Stimulated activated CD4-positive, alpha-beta T cell treated with anti-CD3 and anti-CD28 coated beads, Interleukin-2, amount 100 ng/mL, for 24 hours (primary cell): ENCODE measurements around the gene SMIM41.
A peak's percentile ranks its signal among the peaks of the same experiment; 100 is the strongest.

Experiments
- DNase-seq, 2 donors: peaks; one replicate each; pipeline ENCODE4 v3.0.0-alpha.2; 2020

Gene SMIM41

DNA sequence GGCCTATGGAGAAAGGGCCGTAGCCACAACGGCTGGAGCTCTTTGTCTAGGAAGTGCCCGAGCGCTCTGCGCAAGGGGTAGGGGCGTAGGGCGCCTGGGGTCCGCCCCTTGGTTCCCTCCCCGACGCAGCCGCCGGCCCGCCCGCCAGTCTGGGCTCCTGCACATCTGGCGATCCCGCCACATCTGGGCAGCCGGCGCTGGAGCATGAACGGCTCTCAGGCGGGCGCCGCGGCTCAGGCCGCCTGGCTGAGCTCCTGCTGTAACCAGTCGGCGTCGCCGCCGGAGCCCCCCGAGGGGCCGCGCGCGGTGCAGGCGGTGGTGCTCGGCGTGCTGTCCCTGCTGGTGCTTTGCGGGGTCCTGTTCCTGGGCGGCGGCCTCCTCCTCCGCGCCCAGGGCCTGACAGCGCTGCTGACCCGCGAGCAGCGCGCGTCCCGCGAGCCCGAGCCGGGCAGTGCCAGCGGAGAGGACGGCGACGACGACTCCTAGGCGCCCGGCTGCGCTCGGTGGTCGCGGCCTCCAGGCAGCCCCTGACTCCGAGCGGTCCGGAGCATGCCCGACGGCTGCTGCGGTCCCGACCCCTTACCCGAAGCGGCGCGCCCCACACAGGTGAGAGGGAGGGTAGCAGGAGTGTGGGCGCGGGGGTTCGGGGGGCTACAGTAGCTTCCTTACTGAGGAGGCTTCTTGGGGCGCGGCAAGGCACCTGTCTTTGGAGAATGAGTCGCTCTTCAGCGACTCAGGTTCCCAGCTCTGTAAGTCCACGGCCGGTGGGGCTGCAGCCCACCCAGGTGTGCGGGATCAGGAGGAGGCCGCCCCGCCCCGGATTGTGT is at the start of gene SMIM41:
Gene SMIM41 (plus strand): TSS at position 129 of the 827 bp plus-strand sequence. CDS start 76 bp downstream, at position 205.
- no peak for DNase-seq

DNA sequence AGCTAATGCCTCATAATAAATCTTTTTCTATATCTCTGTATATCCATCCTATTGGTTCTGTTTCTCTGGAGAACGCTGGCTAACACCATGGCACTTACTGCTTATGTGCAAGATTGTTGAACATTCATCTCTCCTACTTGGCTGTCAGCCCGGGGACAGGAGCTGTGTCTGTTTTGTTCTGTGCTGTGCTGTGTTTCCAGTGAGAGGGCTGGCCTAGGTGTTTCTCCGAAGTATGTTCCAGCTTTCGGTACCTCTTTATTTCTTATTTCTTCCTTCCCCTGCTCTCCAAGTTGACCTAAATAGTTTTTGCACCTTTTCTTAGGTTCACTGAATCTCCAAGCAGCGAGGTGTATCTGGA is 47.1 kb upstream of the SMIM41 start:
- DNase-seq, result no peak

DNA sequence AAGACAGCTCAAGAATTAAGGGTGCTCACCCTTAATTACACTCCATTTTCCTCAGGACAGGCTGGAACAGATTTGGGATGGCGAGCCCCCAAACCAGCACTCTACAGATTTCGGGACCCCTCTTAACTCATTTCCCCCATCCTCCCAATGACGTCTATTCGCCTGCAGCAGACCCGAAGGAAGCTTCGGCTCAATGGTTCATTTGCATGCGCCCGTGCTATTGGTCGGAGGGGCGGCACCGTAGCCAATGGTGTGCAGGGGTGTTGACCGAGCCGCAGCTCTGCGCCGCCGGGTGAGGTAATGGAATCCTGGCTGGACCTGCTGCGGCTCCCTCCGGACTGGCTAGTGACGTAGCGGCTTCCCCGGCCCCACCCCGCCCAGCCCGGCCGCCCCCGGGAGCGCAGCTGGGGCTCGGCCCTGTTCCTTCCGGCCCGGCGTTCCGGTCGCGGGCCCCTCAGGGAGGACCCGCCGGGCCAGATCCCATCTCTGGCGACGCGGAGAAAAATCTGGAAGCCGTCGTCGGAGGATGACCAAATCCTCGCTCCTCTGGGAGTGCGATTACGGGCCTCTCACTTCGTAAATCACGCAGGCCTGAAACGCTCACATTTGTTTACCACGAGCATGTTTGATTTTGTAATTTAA is 46.6 kb upstream of the SMIM41 start:
- peak; percentile 88 to 91 for DNase-seq

DNA sequence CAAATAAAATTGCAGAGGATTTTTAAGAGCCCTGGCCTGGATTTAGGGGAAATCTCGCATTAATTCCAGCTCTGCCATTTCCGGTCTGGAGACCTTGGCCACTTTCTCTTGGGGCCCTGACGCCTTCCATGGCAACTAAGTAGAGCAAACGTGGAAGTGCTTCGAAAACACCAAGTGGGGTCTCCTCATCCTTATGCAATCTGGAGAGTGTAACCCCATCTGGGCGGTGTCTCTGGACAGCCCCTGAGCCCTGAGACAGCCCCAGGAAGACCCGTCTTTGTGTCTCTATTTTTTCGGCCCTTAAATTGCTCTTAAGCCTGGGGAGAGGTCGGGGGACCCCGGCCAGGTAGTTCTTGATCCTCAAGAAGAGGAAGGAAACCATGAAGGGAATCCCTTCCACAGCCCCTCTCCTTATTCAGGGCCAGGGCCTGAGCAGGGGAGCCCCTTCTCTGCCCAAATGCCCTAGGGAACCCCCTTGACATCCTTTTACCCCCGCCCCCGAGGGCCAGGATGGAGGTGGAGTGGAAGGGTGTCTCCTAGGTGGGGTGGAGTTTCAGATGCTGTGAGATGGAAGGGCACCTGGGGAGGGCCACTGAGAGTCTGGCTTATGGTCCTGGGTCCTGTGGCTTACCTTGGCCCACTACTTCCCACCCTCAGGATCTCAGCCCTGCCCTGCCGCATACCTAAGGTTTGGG is 45.9 kb upstream of the SMIM41 start:
- no peak for DNase-seq

DNA sequence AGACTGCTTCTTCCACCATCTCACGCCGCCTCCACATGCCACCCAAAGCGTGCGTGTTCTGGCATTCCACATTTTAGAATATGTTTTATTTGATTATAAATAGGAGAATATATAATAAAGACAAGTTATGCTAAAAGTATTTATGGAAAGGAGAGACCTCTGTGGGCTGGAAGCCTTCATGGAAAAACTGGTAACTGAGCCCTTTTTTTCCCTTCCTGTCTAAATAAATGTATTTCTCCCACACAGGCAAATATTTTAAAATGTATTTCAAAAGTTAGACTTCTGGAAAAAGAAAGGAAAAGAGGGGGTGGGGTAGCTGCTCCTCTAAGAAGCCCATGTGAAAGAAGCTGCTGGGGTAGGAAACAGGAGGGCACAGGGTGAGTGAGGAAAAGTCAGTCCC is 44.3 kb upstream of the SMIM41 start:
- DNase-seq, result no peak

DNA sequence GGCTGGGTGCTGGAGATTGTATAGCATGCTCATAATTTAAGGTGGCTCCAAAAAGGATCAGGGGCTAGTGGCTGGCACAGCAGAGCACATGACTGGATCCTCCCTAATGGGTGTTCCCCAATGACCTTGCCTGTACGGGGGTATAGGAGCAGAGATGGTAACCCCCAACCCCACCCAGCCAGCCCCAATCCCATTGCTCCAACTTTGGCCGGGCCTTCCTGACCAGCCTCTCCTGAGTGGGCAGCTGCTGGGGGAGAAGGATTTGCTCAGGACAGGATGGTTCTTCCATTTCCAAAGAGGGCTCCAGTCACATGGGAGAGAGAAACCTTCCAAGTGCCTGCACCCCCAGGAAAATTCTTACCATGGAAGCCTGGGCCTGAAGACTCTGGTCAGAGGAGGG is 43.6 kb upstream of the SMIM41 start:
- DNase-seq, result no peak

DNA sequence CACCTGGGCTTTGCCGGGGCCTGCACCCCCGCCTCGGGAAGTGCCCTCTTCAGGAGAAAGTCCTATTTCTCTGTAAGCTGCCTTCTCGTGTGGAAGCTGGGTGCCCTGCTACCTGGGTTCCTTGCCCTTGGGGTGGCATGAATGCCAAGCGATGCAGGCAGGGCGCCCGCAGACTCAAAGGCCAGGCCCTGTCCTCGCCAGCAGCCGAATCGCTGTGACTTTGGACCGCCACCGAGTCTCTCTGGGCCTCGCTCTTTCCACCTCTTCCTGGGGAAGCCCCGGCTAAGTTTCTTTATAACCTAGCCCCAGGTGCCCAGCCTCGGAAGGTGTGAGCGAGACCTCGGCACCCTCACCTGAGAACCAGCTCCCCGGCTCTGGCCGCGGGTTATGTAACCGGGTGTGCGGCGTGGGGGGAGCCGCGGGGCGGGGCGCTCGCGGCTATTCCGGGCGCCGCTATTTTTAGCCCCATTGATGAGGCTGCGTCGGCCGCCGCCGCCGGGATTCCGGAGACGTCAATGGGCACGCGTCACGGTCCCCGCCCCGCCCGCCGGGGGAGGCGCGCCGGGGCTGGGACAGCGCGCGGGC is 42.8 kb upstream of the SMIM41 start:
- peak; percentile 76 to 83 for DNase-seq

DNA sequence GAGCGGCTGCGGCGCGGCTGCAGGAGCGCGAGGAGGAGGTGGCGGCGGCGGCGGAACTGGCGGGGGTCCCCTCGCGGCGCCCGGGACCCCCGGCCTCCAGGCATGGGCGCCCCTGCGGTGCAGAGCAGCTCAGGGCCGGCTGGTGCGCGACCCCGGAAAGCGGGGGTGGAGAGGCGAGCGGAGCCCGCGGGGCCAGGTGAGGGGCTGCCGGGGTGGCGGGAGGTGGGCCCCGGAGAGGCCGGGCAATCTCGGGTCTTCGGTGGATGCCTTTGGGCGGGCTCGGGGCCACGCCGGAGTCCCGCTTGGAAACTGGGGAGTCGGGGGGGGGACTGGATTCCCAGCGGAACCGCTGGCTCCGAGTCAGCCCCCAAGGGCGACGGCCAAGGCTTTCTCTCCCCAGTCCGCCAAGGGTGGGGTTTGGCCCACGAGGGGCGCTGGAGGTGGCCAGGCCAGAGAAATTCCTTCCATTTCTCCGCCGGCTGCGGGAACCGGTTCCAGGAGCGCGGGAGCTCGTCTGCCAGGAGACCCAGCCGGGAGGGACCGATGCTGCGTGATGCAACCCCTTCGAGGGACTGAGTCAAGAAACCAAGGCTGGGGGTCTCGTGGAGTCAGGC is 42.1 kb upstream of the SMIM41 start:
- DNase-seq, result peak in 1 of 2 donors; percentile 31

DNA sequence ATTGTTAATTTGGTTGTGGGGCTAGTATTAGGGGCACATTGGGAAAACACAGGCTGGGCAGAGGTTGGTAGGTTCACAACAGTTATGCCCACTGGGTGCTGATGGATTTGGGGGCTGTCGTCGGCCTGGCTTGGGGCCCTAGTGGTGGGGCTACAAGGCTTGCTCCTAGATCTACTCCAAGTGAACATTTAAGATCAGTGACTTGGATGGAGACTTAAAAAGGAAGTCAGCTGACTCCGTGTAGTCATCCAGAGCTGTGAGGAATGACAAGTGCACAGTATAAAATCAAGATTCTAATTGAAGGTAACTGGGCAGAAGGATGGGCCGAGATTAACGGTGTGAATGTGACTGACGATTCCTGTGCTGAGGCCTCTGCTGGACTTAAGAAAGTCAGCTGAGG is 41.1 kb upstream of the SMIM41 start:
- DNase-seq, result no peak

DNA sequence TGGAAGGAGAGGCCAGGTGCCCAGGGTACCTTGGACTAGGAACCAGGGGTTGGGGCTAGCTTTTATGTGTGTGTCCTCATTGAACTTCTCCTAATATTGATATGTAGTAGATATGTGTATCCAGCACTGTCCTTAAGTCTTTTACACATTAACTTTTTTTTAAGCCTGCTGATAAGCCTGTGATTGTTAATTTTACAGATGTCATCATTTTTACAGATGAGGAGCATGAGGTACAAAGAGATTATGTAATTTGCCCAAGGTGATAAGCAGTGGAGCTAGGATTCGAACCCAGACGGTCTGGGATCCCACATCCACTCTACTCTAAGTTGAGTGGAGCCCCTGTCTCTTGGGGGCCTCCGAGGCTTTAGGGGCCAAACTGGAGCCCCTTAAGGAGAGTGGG is 38.5 kb upstream of the SMIM41 start:
- DNase-seq, result no peak

DNA sequence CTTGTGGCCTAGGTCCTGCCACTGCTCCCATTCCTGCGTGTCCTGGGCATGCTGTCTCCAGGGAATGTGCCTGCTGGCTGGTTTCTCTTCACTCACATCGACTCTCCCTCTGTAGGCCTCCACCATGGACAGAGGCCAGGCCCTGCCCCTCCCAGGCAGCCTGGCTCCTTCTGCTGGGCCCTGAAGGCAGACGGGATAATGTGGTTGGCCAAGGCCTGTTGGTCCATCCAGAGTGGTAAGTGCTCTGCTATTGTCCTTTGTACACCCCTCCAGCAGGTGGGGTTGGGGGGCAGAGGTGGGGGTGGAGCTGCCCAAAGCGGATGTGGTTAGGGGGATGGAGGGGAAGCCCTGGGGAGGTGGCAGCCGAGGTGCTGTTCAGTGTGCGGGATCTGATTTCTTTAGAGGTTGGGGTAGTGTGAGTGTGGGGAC is 37.8 kb upstream of the SMIM41 start:
- DNase-seq, result no peak

DNA sequence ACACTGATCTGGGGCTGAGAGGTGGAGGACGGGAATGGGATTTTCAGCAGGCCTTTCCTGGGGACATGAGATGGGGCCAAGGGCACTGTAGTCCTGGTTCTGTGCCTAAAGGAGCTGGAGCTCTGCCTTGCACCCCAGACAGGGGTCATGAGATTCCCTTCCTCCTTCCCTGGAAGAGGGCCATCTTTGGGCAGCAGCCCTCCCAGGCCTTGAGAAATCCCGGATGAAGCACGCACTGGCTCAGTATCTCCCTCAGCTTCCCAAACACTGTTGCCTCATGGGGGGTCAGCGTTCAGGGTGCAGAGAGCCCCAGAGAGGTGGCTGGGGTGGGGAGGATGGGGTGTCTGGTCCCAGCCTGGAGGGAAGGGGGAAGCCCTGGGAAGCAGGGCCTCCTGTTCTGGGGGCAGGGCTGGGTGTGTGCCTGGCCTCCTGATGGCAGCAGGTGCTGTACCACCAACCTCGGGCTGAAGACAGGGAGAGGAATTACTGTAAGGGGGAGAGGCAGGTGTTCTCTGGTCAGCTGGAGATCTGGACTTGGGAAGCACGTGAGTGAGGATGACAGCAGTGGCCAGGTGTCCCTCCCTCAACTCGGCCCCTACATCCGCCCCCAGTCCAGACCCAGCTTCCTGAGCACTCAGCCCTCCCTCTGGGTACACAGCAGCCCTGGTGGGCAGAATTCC is 36.7 kb upstream of the SMIM41 start:
- DNase-seq, result no peak

DNA sequence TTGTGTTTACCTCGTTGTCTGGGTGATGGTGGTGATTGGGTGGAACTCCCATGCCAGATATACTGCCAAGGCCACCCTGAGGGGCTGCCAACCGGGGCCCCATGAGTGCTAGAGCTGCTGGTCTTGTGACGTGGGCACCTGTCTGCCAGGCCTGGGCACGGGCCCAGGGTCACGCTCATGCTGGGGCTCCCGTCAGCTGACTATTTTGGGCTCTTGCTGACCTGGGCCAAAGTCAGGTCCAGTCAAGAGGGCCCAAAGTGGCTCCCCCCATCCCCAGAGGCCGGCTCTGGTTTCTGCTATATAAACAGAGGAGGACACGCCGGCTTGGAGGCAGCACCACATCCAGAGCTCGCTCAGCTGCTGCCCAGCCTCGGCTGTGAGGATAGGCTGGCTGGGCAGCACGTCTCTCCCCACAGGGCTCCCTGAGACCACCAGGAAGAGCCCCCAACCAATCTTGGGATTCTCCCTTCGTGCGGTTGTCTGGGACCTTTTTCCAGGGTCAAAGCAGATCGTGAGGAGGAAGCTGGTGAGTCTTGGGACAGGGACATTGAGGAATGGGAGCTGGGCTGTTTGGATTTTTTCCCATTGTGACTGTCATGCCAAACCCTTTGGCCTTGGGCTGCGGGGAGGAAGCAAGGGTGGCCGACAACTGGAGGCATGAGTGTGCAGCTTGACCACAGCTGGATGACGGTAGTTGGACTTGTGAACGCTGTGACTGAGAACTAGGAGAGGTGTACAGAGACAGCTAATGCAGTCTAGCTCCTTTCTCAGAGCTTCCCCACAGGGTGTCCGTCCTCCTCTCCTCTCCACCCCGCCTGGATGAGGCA is 35.9 kb upstream of the SMIM41 start:
- no peak for DNase-seq

DNA sequence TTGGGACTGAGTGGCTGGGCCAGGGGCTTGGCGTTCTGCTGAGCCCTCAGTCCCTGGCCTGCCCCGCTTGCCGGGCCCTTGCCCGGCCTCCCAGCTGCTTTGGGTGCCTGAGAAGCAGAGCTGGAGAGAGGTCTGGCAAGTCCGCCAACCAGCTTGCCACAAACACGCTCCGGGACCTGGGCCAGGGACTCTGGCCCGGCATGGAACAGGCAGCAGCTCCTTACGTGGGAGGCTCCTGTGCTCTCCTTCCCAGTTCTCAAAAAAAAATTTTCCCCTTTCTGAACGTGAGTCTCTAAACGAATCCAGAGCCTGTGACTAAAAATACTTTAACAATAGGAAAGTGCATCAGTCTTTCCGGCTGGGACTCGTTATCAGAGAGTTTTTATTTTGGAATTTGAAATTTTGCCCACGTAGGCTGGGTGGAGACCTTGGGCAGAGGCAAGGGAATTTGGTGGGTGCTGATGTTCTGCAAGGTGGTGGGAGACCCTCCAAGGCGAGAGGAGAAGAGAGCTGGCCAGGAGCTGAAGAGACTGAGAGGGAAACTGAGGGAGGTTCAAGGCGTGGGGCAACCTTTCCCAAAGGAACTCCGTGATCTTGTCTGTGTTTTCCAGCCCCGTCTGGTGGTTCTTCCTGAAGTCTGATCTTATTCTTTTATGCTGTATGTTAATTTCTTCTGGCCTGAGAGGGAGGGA is 35.1 kb upstream of the SMIM41 start:
- DNase-seq, result no peak

DNA sequence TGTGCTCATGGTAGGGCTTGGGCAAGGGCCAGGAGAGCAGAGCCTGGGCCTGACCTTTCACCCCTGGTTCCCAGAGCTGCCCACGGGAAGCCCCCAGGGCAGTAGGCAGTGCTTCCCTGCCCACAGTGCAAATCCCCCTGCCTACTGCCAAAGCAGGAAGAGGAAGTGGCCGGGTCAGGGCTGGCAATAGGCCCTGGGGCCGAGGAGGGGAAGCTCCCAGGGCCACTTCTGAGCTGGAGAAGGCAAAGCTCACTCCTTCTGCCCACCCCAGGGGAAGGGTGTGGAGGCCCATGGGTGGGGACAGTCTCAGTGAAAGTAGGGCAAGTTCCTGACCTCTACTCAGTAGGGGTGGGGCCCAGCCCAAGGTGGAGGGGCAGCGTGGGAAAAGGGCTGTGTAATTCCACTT is 33.7 kb upstream of the SMIM41 start:
- no peak for DNase-seq

DNA sequence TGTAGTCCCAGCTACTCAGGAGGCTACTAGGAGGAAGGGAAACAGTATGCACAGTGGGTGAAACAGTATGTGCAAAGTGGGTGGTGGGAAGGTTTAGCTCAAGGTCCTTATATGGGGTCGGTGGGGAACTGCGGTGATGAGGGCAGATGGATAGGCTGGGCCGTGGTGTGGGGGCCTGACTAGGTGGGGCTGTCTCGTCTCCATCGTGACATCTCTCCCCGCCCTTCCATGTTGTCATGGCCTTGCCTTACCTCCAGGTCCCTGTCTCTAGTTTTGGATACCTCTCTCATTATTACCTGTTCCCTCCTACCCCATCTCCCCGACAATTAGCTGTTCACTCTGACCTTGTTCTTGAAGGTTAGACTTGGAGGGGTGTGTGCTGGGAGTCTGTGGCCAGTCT is 32.6 kb upstream of the SMIM41 start:
- no peak for DNase-seq

DNA sequence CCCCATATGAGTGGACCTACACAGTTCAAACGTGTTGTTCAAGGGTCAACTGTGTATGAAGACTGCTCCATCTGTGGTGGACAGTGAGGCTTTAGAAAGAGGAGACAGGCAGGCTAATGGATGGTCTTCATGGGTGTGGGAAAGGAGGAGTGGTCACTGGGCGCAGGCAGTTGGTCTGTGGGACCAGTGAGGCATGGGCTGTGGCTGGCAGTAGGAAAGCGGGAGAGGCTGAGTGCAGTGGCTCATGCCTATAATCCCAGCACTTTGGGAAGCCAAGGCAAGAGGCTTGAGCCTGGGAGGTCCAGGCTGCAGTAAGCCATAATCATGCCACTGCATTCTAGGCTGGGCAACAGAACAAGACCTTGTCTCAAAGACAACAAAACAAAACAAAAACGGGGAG is 30.2 kb upstream of the SMIM41 start:
- no peak for DNase-seq

DNA sequence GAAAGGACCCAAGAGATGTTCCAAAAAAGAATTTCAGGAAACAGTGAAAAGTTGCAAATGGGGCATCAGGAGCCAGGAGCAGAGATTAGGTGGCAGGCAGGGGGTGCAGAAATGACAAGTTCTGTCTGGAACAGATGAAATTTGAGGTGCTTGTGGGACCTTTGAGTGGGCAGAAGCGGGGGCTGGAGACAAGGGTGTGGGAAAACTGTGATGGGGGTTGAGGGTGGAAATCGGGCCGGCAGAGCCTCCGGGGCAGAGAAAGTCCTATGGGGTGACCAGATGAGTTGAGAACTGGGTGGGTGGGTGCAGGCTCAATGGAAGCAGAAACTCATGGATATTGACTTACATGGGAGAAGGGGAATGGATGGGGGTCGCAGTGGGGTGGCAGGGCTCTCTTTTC is 29.8 kb upstream of the SMIM41 start:
- no peak for DNase-seq

DNA sequence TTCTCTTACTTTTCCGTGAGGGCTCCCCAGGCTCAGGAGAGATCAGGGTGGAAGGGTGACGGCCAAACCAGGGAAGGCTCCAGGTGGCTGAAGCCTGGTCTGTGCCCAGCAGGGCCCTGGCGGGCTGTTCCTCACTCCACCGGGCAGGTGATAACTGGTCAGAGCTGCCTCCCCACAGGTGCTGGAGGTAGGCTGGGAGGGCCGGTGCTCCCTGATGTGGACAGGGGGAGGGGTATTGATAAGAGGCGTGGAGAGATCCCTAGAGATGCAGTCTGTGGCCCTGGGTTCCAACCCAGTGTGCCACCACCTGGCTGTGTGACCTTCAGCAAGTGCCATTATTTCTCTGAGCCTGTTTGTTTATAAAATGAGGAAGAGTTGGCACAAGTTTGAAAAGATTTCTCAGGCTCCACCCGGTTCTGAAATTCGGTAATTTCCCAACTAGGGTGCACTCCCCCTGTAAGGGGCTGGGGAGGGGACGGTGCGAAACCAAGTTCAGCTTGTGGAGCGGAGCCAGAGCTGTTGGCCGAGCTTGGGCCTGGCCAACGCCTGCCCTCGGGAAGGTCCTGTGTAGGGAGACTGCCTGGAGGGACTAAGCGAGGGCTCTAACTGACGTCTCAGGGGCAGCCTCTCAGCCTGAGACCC is 29.3 kb upstream of the SMIM41 start:
- peak in 1 of 2 donors; percentile 36 for DNase-seq

DNA sequence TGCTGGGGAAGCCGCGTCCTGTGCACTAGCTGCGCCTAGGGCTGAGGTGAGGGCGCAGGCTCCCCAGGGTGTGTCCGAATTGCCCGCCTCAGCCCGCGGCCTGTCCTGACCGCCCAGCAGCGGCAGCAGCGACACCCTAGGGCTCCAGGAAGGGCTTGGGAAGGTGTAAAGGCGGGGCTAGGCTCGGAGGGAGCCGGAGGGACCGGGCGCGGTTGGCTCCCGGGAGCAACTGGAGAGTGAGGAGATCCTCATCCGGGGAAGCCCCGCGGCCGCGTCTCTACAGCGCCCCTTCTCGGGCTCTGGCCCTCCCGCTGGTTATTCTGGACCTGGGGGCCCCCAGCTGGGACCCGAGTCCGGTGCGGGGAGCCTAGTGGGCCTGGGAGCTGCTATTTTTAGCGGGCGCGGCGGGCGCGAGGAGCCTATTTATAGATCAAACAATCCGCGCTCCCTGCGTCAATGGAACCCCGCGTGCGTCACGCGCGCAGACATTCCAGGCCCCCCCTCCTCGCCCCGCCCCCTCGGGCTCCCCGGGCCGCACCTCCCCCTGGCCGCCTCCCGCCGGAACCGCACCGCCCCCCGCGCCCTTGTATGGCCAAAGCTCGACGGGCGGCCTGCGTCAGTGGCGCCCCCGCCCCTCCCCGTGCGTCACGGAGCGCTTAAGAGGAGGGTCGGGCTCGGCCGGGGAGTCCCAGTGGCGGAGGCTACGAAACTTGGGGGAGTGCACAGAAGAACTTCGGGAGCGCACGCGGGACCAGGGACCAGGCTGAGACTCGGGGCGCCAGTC is 28.6 kb upstream of the SMIM41 start, which contains the start of gene NR4A1:
Gene NR4A1 (plus strand): TSS at position 685 of the 784 bp plus-strand sequence. CDS start 2,887 bp downstream, outside the sequence.
- DNase-seq, result peak; percentile 99
